Umbilical cord (tissue), 2 donors: ENCODE data around the gene NUP54. TPM values are rescaled to one million over a fixed set of nuclear protein-coding genes. Genes with fewer than 3 reads are reported as not detected.

ENCODE experiments used
- DNase-seq: peaks from one replicate; pipeline ENCODE4 v3.0.0-alpha.2; 2015; ENCODE audit warnings: low spot score
- total RNA-seq: library from RNA; depleted of rRNA; stranded (reverse); fragments of >200 nt; gene quantifications from one replicate; pipeline ENCODE4 v1.2.3, GENCODE V29; 2014; ENCODE audit warnings: low replicate concordance; ENCODE audit not compliant: insufficient read depth

NUP54 gene
- total RNA-seq, 1 donor from 2014 or later, result 96.3 TPM

- peak; percentile 79 for DNase-seq
These were observed 599 bp downstream of the NUP54 start for GRCh38 chr4:76147454-76148141.

DNA sequence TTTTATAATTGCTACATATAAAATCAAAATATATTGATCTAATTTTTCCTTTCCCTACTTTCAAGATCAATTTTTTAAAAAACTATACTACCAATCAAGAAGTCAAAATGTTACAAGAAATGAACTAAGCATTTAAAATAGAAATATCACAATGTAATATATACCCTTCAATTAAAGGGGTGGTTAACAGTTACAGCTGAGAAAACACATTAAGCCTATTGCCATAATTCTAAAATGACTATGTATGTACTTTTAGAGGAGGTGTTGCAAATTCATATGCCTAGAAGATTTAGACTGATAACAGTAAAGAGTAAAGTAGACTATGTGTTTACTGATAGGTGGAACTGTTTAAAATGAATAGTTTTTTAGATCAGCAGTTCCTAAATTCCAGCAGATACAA lies 3.7 kb downstream of the NUP54 start:
- no peak for DNase-seq

DNA sequence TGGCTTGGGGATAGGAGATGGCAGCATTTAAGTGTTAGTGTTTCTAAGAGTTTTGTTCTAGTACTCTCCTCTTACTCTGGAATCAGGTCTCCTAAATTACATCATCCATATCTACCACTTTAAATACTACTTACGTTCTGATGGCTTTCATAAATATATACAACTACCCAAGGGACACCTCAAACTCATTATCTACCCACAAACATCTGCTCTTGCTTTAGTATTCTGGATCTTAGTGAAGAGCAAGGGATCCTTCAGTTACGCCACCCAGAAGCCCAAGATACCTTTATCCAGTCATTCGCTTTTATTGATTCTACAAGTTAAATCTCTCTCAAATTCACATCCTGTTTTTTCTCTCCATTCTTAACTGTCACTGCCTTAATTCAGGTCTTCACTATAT lies 7.0 kb downstream of the NUP54 start:
- DNase-seq, result no peak

DNA sequence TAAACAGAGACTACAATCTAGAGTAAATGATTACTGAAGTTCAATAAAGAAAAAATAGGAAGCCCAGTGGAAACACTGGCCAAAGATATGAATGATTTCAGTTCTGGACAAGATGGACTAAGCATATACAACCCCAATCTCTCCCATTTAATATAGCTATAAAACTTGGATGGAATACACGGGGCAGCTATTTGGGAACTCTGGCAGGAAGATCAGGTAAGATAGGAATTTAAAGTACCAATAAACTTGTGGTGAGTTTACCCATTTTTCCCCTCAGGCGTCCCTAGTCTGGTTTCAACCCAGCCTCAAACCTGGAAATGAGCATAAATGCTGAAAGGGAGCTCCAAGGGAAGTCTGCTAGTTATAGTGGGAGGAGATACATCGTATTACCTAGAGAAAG lies 20.4 kb downstream of the NUP54 start:
- DNase-seq, result no peak

- DNase-seq, result no peak
These were observed 22.4 kb downstream of the NUP54 start for GRCh38 chr4:76125816-76126215.

GRCh38 chr4:76120199-76120598 lies 28.0 kb downstream of the NUP54 start:
- no peak for DNase-seq

DNA sequence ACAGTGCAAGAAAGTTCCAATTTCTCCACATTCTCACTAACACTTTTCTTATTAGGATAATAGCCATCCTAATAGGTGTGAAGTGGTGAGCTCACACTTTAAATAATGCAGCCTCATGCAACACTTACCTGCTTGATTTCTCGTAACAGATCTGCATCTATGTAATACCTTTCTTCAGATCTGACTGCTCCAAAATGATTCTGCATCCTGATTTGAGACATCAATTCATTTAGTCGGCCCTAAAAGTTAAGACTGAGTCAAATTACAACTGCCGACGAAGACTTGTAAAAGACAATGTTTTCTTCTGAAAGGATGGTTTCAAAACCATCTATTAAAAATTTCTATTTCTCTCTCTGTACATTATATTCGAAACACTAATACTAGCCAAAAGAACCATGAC lies 30.7 kb downstream of the NUP54 start:
- DNase-seq, result no peak

- DNase-seq, result no peak
These were observed 31.4 kb downstream of the NUP54 start for GRCh38 chr4:76116821-76117220.

GRCh38 chr4:76108467-76109181 lies 39.6 kb downstream of the NUP54 start:
- no peak for DNase-seq

DNA sequence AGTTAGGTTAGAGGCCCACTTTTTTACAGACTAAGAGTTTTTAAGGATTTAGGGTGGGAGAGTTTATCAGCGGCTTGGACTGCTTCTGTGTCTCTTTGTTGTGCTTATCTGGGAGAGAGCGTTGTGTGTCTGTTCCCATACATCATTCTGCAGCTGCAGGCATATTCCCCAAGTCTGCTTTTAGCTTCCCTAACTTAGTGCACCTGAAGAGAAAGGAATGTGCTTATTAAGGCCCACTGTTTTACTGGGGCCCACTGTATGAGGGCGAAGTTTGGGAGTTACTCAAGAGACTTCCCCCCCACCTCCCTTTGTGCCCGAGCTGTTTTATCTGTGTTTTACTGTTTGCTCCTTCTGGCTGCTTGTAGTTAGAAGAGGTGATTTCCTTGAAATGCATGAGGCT lies 41.8 kb downstream of the NUP54 start:
- peak; percentile 10 for DNase-seq

DNA sequence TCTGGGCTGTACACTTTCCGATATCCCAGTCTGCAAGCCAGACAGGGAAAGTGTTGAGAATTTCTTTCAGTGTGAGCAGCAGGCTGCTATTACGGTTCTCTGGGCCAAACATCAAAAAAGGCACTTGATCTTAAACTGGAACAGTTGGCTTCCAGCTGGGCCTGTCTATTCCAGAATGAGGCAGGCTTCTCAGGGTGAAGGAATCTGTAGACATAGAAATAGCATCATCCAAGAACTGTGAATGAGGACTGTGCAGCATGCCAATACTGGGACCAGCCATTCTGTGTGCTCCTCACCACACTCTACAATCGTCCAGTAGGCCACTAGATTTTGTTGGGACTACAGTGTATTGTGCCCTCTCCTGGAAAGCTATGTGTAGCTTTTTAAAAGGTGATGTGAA lies 42.5 kb downstream of the NUP54 start:
- DNase-seq, result peak; percentile 29

DNA sequence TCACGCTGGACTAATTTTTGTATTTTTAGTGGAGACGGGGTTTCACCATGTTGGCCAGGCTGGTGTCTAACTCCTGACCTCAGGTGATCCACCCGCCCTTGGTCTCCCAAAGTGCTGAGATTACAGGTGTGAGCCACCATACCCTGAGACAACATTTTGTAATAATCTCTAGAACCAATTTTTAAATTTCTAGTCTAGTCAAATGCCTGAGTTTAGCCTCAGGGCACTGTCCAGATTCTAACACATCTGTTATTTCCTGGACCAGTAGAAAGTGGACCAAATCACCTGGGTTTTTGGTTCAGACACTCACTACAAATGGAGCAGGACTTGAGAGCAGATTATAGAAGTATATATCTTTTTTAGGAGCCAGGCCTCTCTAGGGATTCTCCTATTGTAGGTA lies 52.1 kb downstream of the NUP54 start:
- DNase-seq, result no peak

DNA sequence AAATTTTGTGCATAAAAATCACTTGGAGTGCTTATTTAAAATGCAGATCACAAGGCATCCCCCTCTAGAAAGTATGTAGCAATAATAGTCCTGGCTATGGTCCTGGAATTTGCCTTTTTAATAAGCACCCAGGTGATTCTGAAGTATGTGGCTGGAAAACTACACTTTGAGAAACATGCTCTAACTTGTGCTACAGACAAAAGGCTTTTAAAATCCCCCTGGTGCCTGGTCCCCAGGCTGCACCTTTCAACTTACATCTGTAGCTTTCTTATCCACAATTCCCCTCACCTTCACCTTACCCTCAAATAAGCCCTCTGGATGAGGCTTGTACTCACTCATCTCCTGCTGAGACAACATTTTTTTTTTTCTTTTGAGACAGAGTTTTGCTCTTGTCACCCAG lies 52.6 kb downstream of the NUP54 start:
- DNase-seq, result no peak

GRCh38 chr4:76091052-76091451 lies 57.1 kb downstream of the NUP54 start:
- DNase-seq, result no peak

GRCh38 chr4:76090241-76090691 lies 57.9 kb downstream of the NUP54 start:
- peak; percentile 68 for DNase-seq

GRCh38 chr4:76088719-76089118 lies 59.5 kb downstream of the NUP54 start:
- no peak for DNase-seq

DNA sequence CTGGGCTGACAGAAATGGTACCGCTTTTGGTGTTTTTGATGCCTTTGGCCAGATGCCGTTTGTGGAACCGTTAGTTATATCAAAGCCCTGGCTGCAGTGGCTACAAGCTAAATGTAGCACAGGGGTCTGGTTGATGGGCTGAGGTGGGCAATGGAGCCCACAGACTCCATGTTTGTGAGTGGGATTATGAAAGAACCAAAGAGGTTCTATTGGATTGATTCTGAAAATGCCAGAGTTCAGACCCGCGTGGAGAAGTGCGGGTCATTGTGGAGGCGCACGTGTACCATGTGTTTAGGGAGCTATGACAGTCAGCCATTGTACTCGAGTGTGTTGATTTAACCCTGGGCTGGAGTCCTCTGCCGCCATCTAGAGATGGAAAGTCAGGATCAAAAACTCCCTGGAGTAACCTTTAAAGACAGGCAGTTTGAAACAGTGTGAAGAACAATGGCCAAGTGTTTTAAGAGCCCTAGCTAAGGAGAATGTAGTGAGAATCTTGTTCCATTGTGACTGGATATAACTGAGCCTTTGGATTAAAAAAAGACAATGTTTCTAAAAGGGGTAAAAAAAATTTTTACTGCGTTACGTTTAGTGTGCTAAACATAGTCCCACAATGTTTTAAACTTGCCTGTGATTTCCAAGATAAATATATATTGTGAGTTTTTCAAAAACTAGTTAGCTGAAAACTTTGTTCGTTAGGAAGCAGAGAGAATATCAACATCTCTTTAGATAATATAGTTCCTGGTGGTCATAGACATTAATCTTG lies 61.0 kb downstream of the NUP54 start:
- DNase-seq, result peak; percentile 30

DNA sequence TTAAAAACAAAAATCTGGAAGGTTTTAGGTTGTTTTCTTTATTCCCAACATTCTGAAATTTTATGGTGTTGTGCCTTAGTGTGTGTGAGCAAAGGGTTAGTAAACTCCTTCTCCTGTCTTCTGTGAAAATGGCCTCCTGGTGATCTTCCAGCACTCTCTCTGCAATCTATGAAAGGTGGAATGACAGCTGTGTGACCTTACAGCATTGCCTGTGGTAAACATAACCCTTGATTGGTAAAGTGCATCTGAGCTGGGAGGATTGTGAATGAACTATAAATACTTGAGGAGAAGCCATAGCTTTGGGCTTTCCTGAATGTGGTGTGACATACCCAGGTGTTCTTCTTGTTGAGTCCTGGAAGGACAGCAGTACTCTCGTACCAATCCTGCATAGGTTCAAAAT lies 63.7 kb downstream of the NUP54 start:
- DNase-seq, result no peak

DNA sequence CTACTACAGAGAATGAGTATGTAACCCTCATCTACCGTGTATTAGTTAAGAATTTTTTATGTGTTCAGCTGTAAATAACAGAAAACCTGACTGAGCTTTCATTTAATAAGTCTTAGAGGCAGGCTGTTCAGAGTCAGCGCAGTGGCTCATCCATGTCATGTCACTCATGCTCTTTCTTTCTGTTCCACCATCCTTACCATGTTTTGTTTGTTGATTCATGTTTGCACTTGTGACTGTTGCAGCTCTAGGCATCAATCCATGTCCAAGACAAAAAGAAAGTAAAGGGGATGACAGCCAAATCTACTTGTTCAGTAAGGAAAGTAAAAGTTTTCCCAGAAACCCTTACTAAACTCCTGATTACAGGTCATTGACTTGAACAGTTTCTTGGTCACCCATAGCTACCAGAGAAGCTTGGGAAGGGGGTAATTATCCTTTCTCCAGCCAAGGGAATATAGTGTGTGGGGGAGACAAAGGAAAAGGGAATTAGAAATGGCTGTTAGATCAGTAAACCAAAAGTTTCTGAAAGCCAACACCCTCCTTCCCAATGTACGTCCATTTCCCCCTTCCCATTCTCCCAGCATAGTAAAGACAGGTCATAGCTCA lies 64.7 kb downstream of the NUP54 start:
- DNase-seq, result no peak

DNA sequence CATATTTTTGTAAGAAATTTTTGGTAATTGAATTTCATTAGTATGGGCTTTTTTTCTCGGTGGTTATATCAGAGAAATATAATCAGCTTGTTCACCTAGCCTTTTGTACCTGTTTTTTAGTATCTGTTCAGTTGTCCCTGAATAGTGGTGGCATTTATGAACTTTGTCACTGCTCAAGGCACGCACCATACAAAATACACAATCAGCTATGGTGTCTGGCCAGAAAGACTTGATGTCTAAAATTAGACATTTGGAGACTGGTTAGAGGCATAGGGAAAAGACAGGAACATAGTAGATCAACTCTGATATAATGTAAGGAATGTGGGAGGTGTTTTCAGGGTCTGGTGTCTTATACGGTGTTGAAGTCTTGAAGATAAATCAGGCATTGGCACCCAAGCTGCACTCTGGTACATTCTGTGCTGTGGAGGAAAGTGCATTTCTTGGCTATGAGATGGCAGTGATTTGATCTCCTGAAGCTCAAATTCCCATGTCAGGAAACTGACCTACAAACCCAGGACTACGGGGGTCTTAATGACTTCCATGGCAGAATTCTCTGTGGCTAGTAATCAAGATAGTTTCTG lies 70.1 kb downstream of the NUP54 start:
- DNase-seq, result no peak

DNA sequence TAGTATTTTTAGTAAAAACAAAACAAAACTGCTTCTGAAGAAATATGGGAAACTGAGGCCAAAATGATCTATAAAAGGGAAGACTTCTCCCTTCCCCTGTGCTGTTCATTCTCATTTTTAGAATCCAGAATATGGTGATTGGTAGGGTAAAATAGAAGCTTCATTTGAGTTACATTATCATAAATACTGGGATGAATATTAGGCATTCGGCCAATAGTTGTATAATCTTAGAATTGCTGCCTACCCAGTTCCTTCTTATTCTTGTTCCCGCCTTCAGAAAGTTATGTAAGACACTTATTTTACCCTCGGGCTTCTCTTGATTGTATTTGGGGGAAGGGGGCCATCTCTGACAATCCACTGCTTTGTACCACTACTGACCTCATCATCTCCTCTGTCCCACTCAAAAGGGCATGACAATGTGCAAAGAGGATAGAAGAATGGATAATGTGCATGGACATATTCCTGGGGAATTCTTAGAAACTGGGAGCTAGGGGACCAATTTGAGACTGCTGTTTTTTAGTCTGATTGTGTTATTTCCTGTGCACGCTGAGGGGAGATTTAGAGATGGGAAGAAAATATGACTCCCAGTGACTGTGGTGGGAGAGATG lies 73.1 kb downstream of the NUP54 start:
- DNase-seq, result no peak
